Measurements from ENCODE around the gene CXCR6.

CXCR6 gene

GRCh38 chr3:45923755-45924154, 19.5 kb upstream of the CXCR6 start:
- no peaks in the 10 kb centered on the region for H3K9me3 Mint-ChIP-seq
- no peak for DNase-seq
- H3K27me3 Mint-ChIP-seq (ENCODE audit: low read depth, poor library complexity), result peaks cover 8% of the 10 kb centered on the region
- TF ChIP-seq CTCF (IDR thresholded peaks at IDR 0.05), result no peak
- no peak overlapping the region for H3K4me3 Mint-ChIP-seq
- H3K27ac Mint-ChIP-seq, result no peak overlapping the region
- H3K36me3 Mint-ChIP-seq (ENCODE audit: low read depth), result peaks cover 59% of the 10 kb centered on the region
- H3K4me1 Mint-ChIP-seq, result no peaks in the 10 kb centered on the region

GRCh38 chr3:45927881-45928280, 15.4 kb upstream of the CXCR6 start:
- no peak overlapping the region for H3K27ac Mint-ChIP-seq
- H3K4me1 Mint-ChIP-seq, result no peaks in the 10 kb centered on the region
- H3K36me3 Mint-ChIP-seq (ENCODE audit: low read depth), result peaks cover 74% of the 10 kb centered on the region
- TF ChIP-seq CTCF (IDR thresholded peaks at IDR 0.05), result no peak
- peaks cover 6% of the 10 kb centered on the region for H3K27me3 Mint-ChIP-seq (ENCODE audit: low read depth, poor library complexity)
- no peak overlapping the region for H3K4me3 Mint-ChIP-seq
- no peak for DNase-seq
- H3K9me3 Mint-ChIP-seq, result no peaks in the 10 kb centered on the region

GRCh38 chr3:45929042-45929679, 14.1 kb upstream of the CXCR6 start:
- Mint-ChIP-seq H3K4me1 (no peaks in the 10 kb centered on the region), H3K36me3 (ENCODE audit: low read depth) (peaks cover 80% of the 10 kb centered on the region), H3K27ac (no peak overlapping the region), H3K9me3 (no peaks in the 10 kb centered on the region), H3K27me3 (ENCODE audit: low read depth, poor library complexity) (peaks cover 3% of the 10 kb centered on the region), H3K4me3 (no peak overlapping the region)
- DNase-seq, result peak; percentile 64
- TF ChIP-seq CTCF (IDR thresholded peaks at IDR 0.05), result peak; percentile 75

DNA sequence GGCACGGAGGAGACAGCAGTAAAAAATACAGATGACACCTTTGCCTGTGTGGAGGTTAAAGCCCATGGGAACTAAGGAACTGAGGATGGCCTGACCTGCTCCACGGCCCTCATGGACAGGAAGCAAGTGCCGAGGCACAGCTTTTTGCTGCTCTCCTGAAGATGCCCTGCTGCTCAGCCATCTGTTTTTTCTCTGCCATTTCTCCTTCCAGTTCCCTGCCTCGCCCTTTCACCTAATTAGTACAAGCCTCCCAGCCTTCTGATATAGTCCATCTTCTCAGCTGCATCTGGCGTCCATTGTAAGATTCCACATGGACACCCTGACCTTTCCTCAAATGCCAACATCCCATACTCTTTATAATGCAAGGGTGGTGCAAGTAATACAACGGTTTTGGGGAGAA, 11.8 kb upstream of the CXCR6 start:
- H3K36me3 Mint-ChIP-seq (ENCODE audit: low read depth), result peaks cover 82% of the 10 kb centered on the region
- no peak overlapping the region for H3K4me3 Mint-ChIP-seq
- no peaks in the 10 kb centered on the region for H3K4me1 Mint-ChIP-seq

DNA sequence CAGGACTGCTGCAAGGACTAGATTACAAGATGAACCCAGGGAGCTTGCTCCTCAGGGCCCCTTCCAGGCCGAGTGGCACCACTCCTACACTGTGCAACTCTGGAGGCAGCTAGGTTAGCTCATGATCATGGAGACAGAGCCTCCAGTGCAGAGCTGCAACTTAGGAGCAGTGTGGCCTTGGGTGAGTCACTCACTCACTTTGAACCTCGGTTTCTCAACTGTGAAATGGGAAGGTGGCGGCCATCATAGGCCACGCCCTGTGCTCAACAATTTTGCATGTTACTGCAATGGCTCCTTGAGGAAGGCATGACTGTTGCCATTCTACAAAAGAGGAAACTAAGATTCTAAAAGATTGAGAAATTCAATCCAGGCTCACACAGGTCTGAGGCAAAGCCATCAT, 11.2 kb upstream of the CXCR6 start:
- H3K27me3 Mint-ChIP-seq (ENCODE audit: low read depth, poor library complexity), result no peaks in the 10 kb centered on the region
- DNase-seq, result no peak
- no peaks in the 10 kb centered on the region for H3K9me3 Mint-ChIP-seq
- H3K36me3 Mint-ChIP-seq (ENCODE audit: low read depth), result peaks cover 76% of the 10 kb centered on the region
- TF ChIP-seq CTCF (IDR thresholded peaks at IDR 0.05), result no peak
- H3K4me1 Mint-ChIP-seq, result no peaks in the 10 kb centered on the region
- H3K27ac Mint-ChIP-seq, result no peak overlapping the region
- H3K4me3 Mint-ChIP-seq, result no peak overlapping the region

More for the DNA sequence above, 11.8 kb upstream of the CXCR6 start:
- no peaks in the 10 kb centered on the region for H3K9me3 Mint-ChIP-seq
- no peak for TF ChIP-seq CTCF (IDR thresholded peaks at IDR 0.05)
- no peak overlapping the region for H3K27ac Mint-ChIP-seq
- peaks cover under 1% of the 10 kb centered on the region for H3K27me3 Mint-ChIP-seq (ENCODE audit: low read depth, poor library complexity)
- no peak for DNase-seq

DNA sequence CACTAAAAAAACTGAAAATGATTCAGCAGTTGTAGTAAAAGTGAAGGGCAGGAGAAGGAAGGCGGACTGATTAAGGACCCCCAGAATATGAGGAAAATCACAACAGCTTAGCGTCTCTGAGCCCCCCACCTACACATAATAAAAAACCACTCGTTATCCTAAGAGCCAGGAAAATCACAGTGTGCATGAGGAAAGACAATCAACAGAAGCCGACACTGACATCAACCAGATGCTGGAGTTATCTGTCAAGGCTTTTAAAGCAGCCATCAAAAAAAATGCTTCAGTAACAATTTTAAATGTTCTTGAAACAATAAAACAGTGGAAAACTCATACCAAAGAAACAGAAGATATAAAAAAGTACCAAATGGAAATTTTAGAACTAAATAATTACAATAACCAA, 9.7 kb upstream of the CXCR6 start:
- Mint-ChIP-seq H3K9me3 (no peaks in the 10 kb centered on the region), H3K4me1 (no peaks in the 10 kb centered on the region), H3K27ac (no peak overlapping the region), H3K27me3 (ENCODE audit: low read depth, poor library complexity) (no peaks in the 10 kb centered on the region), H3K36me3 (ENCODE audit: low read depth) (peaks cover 61% of the 10 kb centered on the region), H3K4me3 (no peak overlapping the region)
- TF ChIP-seq CTCF (IDR thresholded peaks at IDR 0.05), result no peak
- no peak for DNase-seq
